AG04450 (cell line): Measurements from ENCODE around the gene MICAL2. TPM values are rescaled to one million over a fixed set of nuclear protein-coding genes. Genes with fewer than 3 reads are reported as not detected.

ENCODE experiments used
- CTCF ChIA-PET: fragments of 300-600, 350-600 bp; formaldehyde crosslinking; extraction: SDS; loops from one replicate; lab custom pipeline; 2022; ENCODE audit warnings: antibody characterized with exemption, inconsistent platforms; lab: Charles Lee
- POLR2A ChIA-PET: fragments of 350-600 bp; formaldehyde crosslinking; extraction: SDS; loops from one replicate; lab custom pipeline; 2021; ENCODE audit warnings: antibody characterized with exemption, inconsistent platforms; lab: Yijun Ruan, JAX
- DNase-seq: peaks from one replicate; pipeline ENCODE4 v3.0.0-alpha.2; 2011; ENCODE audit warnings: low read depth, low spot score
- H3K27ac ChIP-seq: one replicate; pipeline ENCODE4 v1.5.1; 2012; ENCODE audit warnings: low read depth, low read length, control low read depth
- H3K27me3 ChIP-seq: one replicate; pipeline ENCODE4 v1.6.0; 2012; ENCODE audit warnings: low read length; ENCODE audit not compliant: control insufficient read depth, insufficient read depth
- H3K4me3 ChIP-seq: 2 replicates; pipeline ENCODE4 v1.5.1; 2011; ENCODE audit warnings: mild to moderate bottlenecking, low read depth, low read length, control low read depth
- H3K9me3 ChIP-seq: 2 replicates; pipeline ENCODE4 v1.5.1; 2012; ENCODE audit warnings: low read length; ENCODE audit not compliant: control insufficient read depth, insufficient read depth
- CTCF ChIP-seq: IDR thresholded peaks from 2 replicates; pipeline ENCODE4 v1.5.1; 2011; ENCODE audit warnings: low read depth, low read length, control low read depth, inconsistent platforms
- polyA plus RNA-seq: library from polyadenylated mRNA; depleted of rRNA; stranded (reverse); fragments of >200 nt; gene quantifications from 2 replicates; pipeline ENCODE4 v1.2.3, GENCODE V29; 2011

Gene MICAL2
- polyA plus RNA-seq, 1 experiment, result 171 TPM

DNA sequence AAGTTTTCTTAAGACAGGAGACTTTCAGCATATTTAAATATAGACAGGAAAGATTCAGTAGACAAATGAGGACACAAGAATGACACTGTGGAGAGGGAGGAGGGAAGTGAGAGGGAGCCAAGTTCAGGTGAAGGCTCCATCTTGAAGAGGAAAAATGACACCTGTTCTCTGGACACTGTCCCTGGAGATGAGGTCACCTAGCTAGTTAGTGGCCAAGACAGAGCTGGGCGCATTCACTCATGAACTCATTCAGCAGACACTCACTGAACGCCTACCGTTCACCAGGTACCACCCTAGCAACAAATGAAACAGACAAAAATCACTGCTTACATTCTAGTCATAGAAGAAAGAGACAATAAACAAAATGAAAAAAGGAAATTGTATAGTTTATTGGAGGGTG, 163.7 kb downstream of the MICAL2 start:
- no peak for TF ChIP-seq CTCF
- no peaks in the 10 kb centered on the region for H3K27me3 ChIP-seq
- no peak overlapping the region for H3K4me3 ChIP-seq
- no peaks in the 10 kb centered on the region; the same call in 1 of the 2 replicates for H3K9me3 ChIP-seq
- no peak overlapping the region for H3K27ac ChIP-seq
- CTCF ChIA-PET, result no interaction called here
- POLR2A ChIA-PET, result interaction anchor here (0.7 kb wide), 1 partner anchor 80 kb away, joined by 3 read pairs; no protein-coding TSS in a partner anchor
- no peak for DNase-seq

DNA sequence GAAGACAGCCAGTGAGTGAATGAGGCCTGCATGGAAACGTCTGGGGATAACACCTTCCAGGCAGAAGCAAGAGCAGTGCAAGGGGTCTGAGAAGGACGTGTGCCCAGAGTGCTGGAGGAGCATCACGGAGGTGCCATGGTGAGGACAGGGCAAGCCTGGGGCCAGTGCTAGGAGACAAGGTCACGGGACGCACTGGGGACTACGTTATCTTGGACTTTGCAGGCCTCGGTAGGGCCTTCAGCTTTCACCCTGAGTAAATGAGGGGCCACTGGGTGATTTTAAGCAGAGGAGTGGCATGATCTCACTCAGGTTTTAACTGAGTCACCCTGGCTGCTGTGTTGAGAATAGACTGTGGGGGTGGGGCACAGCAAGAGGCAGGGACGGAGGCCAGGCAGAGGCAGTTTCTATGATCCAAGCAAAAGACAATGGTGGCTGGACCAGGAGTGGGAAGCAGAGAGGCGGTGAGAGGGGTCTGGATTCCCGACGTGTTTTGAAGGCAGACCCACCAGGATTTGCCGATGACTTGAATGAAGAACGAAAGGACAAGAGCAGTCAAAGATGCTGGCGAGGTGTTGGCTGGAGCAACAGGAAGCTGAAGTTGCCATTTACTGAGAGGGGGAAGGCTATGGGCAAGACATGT, 164.3 kb downstream of the MICAL2 start:
- Histone ChIP-seq H3K27ac (no peak overlapping the region), H3K27me3 (no peaks in the 10 kb centered on the region), H3K4me3 (no peak overlapping the region), H3K9me3 (no peaks in the 10 kb centered on the region; the same call in 1 of the 2 replicates)
- ChIA-PET POLR2A (interaction anchor here (0.7 kb wide), 1 partner anchor 80 kb away, joined by 3 read pairs; no protein-coding TSS in a partner anchor), CTCF (no interaction called here)
- DNase-seq, result no peak
- no peak for TF ChIP-seq CTCF

DNA sequence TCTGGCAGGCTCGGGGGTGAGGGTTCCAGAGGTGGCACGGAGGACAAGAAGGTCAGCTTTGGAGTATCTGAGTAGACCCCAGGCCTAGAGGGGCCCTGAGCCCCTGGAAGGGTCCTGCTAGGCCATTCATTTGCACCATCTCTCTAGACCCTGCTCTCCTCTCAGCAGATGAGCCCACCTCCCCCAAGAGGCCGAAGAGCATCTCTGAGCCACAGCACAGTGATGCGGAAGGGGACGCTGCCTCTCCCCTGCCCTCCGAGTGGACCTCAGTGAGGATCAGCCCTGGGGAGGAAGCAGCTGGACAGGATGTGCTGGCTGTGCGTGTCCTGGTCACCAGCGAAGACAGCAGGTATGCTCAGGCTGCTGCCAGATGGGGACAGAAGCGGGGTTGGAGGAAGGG, 165.4 kb downstream of the MICAL2 start:
- POLR2A ChIA-PET, result no interaction called here
- Histone ChIP-seq H3K27ac (no peak overlapping the region), H3K4me3 (no peak overlapping the region), H3K9me3 (no peaks in the 10 kb centered on the region; the same call in 1 of the 2 replicates), H3K27me3 (no peaks in the 10 kb centered on the region)
- CTCF ChIA-PET, result no interaction called here
- no peak for DNase-seq
- no peak for TF ChIP-seq CTCF

DNA sequence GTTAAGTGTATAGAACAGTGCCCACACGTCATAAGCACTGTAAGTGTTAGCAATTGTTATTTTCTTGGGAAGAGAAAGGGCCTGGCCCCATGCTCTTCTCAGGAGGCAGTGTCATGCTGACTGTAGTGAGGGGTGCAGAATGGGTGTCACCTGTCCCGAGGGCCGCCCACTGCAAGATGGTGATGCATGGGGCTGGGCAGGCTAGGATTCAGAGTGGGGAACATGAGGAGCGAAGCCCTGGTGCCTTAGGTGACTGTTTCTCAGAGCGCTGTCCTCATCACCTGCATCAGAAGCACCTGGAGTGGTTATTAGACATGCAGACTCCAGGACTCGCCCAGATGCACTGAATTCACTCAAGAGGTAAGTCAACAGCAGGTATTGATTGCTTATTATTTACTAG, 166.0 kb downstream of the MICAL2 start:
- Histone ChIP-seq H3K27me3 (no peaks in the 10 kb centered on the region), H3K9me3 (no peaks in the 10 kb centered on the region; the same call in 1 of the 2 replicates), H3K4me3 (no peak overlapping the region), H3K27ac (no peak overlapping the region)
- CTCF ChIA-PET, result interaction anchor here (2.0 kb wide), 1 partner anchor 229 kb away, joined by 15 read pairs; no protein-coding TSS in a partner anchor
- no peak for DNase-seq
- POLR2A ChIA-PET, result no interaction called here
- no peak for TF ChIP-seq CTCF

DNA sequence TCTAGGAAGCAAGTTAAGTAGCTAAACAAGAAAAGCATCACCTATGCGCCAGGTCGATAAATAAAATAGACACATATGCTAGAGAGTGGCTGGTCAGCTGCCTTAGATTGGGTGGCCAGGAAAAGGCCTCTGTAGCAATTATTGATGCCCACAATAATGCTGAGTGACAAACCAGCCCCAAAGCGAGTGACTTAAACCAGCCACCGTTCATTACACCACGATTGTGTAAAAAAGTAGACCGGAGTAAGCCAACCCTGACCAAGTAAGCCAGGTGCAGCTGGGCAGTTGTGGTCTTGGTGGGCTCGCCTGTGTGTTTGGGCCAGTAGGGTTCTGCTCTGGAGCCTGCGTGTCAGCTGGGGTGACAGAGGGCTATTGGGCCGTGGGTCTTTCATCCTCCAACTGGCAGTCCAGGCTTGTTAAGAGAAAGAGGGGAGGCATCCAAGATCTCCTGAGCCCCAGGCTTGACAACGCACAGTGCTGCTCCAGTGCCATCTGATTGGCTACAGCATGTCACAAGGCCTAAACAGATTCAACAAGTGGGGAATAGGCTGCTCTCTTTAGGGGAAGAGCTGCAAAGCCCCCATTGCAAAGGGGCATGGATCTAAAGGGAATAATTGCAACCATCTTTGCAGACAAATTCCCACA, 166.6 kb downstream of the MICAL2 start:
- H3K4me3 ChIP-seq, result no peak overlapping the region
- H3K27ac ChIP-seq, result no peak overlapping the region
- H3K9me3 ChIP-seq, result no peaks in the 10 kb centered on the region; the same call in 1 of the 2 replicates
- no peaks in the 10 kb centered on the region for H3K27me3 ChIP-seq
- CTCF ChIA-PET, result interaction anchor here (2.0 kb wide), 1 partner anchor 230 kb away, joined by 15 read pairs; no protein-coding TSS in a partner anchor
- no peak for TF ChIP-seq CTCF
- DNase-seq, result no peak
- POLR2A ChIA-PET, result no interaction called here
